ENCODE data around the gene RPL5.

RPL5 gene

DNA sequence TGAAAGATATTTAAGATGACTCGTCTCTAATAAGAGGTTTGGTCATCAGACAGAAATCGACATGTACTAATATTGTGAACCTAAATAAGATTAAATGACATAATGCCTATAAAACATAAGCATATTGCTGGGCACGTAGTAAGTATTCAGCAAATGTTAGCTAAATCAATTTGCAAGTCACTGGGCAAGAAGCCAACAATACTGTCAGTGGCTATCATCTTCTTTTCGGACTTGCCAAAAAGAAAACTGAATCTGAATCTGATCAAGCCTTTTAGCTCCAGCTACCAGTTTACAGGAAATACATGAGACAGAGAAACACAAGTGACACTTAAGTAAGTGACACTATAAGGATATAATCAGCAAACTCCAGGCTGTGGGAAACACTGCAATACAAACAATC lies 46.0 kb downstream of the RPL5 start:
- H3K27ac Mint-ChIP-seq, result no peak overlapping the region

DNA sequence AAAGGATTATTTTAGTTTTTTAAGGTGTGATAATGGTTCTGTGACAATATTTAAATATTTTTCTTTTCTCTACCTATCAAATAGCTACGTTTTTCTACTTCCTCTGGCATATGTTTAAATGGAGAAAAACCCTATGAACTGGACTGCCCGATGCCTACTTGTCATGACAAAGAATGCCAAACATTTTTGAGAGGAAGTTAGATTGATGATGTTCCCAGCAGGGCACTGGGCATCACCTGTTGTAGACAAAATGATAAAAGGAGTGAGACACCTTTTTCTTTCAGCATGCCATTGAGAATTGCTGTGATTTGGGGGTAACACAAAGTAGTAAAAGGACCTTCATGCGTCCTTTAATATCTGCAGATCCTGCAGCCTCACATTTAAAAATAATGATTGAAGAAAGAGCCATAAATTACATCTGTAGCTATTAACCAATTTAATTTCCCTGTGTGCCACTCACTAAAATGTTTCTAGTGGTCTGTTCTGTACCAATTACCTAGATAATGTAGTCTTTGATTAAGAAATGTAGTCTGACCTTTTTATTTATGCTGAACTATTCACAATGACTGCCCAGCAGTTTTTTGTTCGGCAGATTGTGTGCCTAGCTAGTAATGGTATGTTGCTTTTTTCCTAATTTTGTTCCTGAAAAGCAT lies 47.6 kb downstream of the RPL5 start:
- H3K27ac Mint-ChIP-seq, result no peak overlapping the region
- H3K36me3 Mint-ChIP-seq (ENCODE audit: low read depth), result peaks cover 11% of the 10 kb centered on the region
- no peaks in the 10 kb centered on the region for H3K27me3 Mint-ChIP-seq
- H3K4me3 Mint-ChIP-seq, result no peak overlapping the region
- H3K9me3 Mint-ChIP-seq, result no peaks in the 10 kb centered on the region
- intact Hi-C loops (cut with micrococcal nuclease), result loop anchor here (10.0 kb wide), 1 partner anchor 45 kb away; no protein-coding TSS in a partner anchor
- H3K4me1 Mint-ChIP-seq (ENCODE audit: low read depth), result peaks cover 19% of the 10 kb centered on the region

More for the DNA sequence above, 46.0 kb downstream of the RPL5 start:
- Mint-ChIP-seq H3K9me3 (no peaks in the 10 kb centered on the region), H3K36me3 (ENCODE audit: low read depth) (peaks cover 20% of the 10 kb centered on the region), H3K4me1 (ENCODE audit: low read depth) (peaks cover 7% of the 10 kb centered on the region), H3K4me3 (no peak overlapping the region), H3K27me3 (no peaks in the 10 kb centered on the region)
- intact Hi-C loops (cut with micrococcal nuclease), result loop anchor here (10.0 kb wide), 1 partner anchor 47 kb away; no protein-coding TSS in a partner anchor

- peaks cover 19% of the 10 kb centered on the region for H3K4me1 Mint-ChIP-seq (ENCODE audit: low read depth)
- no peaks in the 10 kb centered on the region for H3K27me3 Mint-ChIP-seq
- H3K27ac Mint-ChIP-seq, result no peak overlapping the region
Observed at GRCh38 chr1:92881391-92881790, 49.6 kb downstream of the RPL5 start.

DNA sequence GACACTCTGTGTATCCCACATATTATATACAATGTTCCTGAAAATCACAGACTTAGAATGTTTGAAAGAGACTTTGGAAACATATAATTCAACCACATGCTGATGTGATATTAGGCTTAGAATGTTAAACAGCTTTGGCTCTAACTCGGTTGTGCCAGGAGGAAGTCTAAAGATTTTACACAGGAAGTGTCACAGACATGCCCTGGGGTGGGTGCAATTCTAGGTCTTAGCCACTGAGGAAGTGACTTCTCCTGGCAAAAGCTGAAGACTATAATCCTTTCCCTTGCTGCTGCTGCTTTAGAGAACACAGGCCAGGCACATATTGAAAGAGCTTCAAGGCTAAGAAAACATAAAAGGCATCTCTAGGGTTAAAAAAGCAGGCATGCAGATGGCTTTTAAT lies 51.0 kb downstream of the RPL5 start:
- H3K4me1 Mint-ChIP-seq (ENCODE audit: low read depth), result peaks cover 19% of the 10 kb centered on the region
- intact Hi-C loops (cut with micrococcal nuclease), result no loop called here
- H3K36me3 Mint-ChIP-seq (ENCODE audit: low read depth), result no peaks in the 10 kb centered on the region
- no peaks in the 10 kb centered on the region for H3K9me3 Mint-ChIP-seq
- no peaks in the 10 kb centered on the region for H3K27me3 Mint-ChIP-seq
- no peak overlapping the region for H3K4me3 Mint-ChIP-seq
- H3K27ac Mint-ChIP-seq, result peak overlapping the region; percentile 5

More at GRCh38 chr1:92881391-92881790, 49.6 kb downstream of the RPL5 start:
- no peaks in the 10 kb centered on the region for H3K36me3 Mint-ChIP-seq (ENCODE audit: low read depth)
- intact Hi-C loops (cut with micrococcal nuclease), result no loop called here
- H3K4me3 Mint-ChIP-seq, result no peak overlapping the region
- no peaks in the 10 kb centered on the region for H3K9me3 Mint-ChIP-seq

DNA sequence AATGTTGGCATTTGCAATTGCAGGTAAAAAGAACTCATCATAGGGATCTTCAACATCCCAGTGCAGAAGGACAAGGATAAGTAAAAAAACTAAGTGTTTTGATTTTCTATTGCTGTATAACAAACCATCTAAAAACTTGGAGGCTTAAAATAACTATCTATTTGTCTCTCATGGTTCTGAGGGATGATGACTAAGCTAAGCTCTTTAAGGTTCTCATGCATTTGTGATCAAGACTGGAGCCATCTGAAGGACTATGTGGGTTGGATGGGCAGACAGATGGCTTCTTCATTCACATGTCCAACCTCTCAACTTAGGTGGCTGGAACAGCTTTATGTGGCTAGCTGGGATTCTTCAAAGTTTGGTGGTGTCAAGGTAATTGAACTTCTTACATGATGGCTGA lies 51.5 kb downstream of the RPL5 start:
- no peaks in the 10 kb centered on the region for H3K27me3 Mint-ChIP-seq
- H3K4me3 Mint-ChIP-seq, result no peak overlapping the region
- H3K27ac Mint-ChIP-seq, result peak overlapping the region; percentile 5
- H3K4me1 Mint-ChIP-seq (ENCODE audit: low read depth), result peaks cover 19% of the 10 kb centered on the region
- intact Hi-C loops (cut with micrococcal nuclease), result no loop called here
- no peaks in the 10 kb centered on the region for H3K9me3 Mint-ChIP-seq
- no peaks in the 10 kb centered on the region for H3K36me3 Mint-ChIP-seq (ENCODE audit: low read depth)

GRCh38 chr1:92884195-92884594 lies 52.4 kb downstream of the RPL5 start:
- H3K27ac Mint-ChIP-seq, result no peak overlapping the region
- no peak overlapping the region for H3K4me3 Mint-ChIP-seq
- intact Hi-C loops (cut with micrococcal nuclease), result no loop called here
- H3K27me3 Mint-ChIP-seq, result no peaks in the 10 kb centered on the region
- H3K4me1 Mint-ChIP-seq (ENCODE audit: low read depth), result peaks cover 25% of the 10 kb centered on the region
- H3K36me3 Mint-ChIP-seq (ENCODE audit: low read depth), result no peaks in the 10 kb centered on the region
- peaks cover 8% of the 10 kb centered on the region for H3K9me3 Mint-ChIP-seq

GRCh38 chr1:92886886-92887419 lies 55.1 kb downstream of the RPL5 start:
- peaks cover 15% of the 10 kb centered on the region for H3K9me3 Mint-ChIP-seq
- H3K27ac Mint-ChIP-seq, result no peak overlapping the region
- intact Hi-C loops (cut with micrococcal nuclease), result no loop called here
- H3K27me3 Mint-ChIP-seq, result no peaks in the 10 kb centered on the region
- no peaks in the 10 kb centered on the region for H3K36me3 Mint-ChIP-seq (ENCODE audit: low read depth)
- no peak overlapping the region for H3K4me3 Mint-ChIP-seq
- peaks cover 25% of the 10 kb centered on the region for H3K4me1 Mint-ChIP-seq (ENCODE audit: low read depth)

DNA sequence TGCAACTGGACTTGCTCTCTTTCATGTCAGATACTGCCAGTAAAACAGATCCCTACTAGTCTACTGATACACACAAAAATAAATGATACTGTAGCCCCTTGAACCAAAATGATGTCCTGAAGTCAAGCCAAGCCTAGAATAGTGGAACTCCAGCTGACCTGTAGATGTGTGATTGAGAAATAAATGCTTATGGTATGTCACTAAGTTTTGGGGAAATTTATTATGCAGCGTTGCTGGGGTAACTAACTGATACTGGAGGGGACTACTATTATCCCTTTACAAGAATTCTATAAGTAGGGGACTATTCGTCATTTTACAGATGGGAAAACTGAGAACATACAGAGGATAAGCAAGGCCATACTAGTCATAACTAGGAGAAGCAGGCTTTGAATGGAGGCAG lies 55.6 kb downstream of the RPL5 start:
- Mint-ChIP-seq H3K27me3 (no peaks in the 10 kb centered on the region), H3K9me3 (peaks cover 15% of the 10 kb centered on the region), H3K4me3 (no peak overlapping the region), H3K4me1 (ENCODE audit: low read depth) (peaks cover 21% of the 10 kb centered on the region), H3K27ac (no peak overlapping the region), H3K36me3 (ENCODE audit: low read depth) (no peaks in the 10 kb centered on the region)
- intact Hi-C loops (cut with micrococcal nuclease), result no loop called here
